Left ventricle myocardium superior (tissue), 1 donor: Measurements from ENCODE around the gene MDH1. TPM values are rescaled to one million over a fixed set of nuclear protein-coding genes. Genes with fewer than 3 reads are reported as not detected.
"Not testable (repeated sequence)": the region's sequence is repeated elsewhere in the genome, so short reads cannot be mapped to it uniquely, and the experiment has no call there.

Experiments used
- ATAC-seq: fragments of 200-7000 bp; cut with Tn5 transposase; one replicate; pipeline ENCODE4 v1.9.1; 2020; ENCODE audit warnings: mild to moderate bottlenecking, moderate library complexity
- DNase-seq: peaks from one replicate; pipeline ENCODE4 v3.0.0-alpha.2; 2020
- intact Hi-C: fragments of 100-400 bp; cut with micrococcal nuclease; formaldehyde crosslinking; loops from one replicate; pipeline ENCODE4 v1.11.0; 2022
- total RNA-seq: library from RNA; stranded (reverse); fragmentation: NEBNext Ultra II Directional; extraction: Animal tissue kit (Norgen Biotek cat#: 25700); gene quantifications from one replicate; pipeline ENCODE4 v1.2.1, GENCODE V29; 2021
- donor health status: DM: no; HTN: yes; CAD: no; lungs with severe emphysema.

Gene MDH1
- total RNA-seq, 1 donor from 2014 or later = 1,473 TPM

DNA sequence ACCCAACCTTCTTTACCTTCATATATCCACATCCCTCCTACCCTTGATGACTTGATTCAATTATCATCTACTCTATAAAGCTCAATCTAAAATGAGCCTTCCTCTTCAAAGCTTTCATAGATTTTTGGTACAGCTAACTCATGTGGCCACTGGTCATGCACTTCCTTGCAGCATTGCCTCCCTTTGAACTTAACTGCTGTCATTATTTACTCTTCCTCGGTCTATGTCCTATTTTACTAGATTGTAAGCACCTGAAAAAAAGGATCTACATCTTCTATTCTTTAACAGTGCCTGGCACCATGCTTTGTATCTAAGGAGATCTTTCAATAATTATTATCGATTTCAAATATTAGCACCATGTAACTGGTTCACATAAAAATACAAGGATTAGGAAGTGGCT, 30.6 kb downstream of the MDH1 start:
- no peak for ATAC-seq
- DNase-seq = no peak
- intact Hi-C loops = no loop called here

DNA sequence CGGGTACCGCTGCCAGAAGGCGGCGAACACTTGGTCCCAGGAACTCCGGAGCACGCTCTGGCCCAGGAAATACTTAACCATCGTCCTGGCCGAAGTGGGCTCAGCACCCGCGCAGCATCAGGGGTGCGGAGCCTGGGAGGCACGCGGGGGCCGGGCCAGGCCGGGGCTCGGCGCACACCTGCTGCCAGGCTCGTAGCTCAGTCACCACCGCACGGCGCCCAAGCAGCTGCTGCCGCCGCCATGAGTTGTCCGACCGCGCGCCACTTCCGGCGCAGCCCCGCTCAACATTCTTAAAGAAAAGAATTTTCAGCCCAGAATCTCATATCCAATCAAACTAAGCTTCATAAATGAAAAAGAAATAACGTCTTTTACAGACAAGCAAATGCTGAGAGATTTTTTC, 34.0 kb downstream of the MDH1 start:
- no peak for DNase-seq
- intact Hi-C loops = no loop called here
- no peak for ATAC-seq

- intact Hi-C loops, DNase-seq, ATAC-seq: not testable (repeated sequence)
These were observed 35.0 kb downstream of the MDH1 start for GRCh38 chr2:63623763-63624162.

DNA sequence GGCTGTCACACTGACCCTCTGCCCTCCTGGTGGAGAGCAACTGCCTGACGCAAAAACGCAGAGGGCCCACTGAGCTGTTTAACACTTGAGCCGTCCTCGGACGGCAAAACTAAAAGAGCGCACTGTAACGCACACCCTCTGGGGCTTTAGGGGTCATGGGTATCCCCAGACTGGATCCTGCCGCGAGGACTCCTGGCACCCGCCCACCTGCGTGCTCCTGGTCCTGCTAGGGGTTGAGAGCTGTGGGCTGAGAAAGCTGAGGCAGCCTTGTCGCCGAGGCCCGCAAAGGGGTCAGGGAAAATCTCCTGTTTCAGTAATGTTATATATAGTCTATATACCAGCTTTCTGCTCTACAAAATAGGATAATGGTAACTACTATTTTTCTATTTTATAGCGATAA, 39.1 kb downstream of the MDH1 start:
- intact Hi-C loops = no loop called here
- no peak for DNase-seq
- no peak for ATAC-seq

DNA sequence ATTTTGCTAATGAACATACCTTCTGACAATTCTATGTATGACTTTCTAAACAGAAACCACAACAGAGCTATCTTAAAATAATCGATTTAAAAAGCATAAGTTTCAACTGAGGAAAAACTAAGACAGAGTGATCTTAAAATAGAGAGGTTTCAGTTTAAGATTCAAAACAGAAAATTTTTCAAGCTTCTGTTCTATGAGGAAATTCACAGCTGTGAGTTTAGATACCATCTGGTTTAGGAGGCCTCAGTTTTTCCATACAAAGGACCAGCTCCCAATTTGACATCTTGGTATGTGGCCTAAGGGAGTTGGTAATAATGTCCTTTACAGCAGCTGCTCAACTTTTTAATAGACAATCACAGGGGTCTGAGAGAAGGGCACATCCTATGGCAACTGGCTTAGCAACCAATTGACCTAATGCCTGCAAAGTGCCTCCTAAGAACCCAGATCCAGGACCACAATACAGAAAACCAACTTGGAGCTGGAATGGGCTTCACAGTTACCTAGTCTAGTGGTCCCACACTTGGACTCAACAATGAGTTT, 39.7 kb downstream of the MDH1 start:
- intact Hi-C loops = no loop called here

DNA sequence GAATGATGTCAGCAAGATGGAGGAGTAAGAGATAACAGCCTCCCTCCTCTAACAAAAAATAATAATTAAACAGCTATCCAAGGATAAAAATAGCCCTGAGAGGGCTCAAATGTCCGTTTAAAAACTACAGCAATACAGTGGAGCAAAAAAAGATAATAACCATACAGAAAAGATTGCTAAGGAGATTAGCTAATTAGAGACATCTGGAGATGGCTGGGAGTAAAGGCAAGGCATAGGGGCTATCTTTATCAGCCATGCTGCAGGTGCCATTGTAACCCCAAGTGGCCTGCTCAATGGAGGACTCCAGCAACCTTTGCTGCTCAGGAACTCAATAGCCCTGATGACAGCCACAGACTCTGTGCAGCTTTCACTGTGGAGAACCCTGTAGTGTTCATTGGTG, 42.7 kb downstream of the MDH1 start:
- intact Hi-C loops = no loop called here
- no peak for ATAC-seq
- DNase-seq = no peak

More for the DNA sequence above, 39.7 kb downstream of the MDH1 start:
- DNase-seq = no peak
- no peak for ATAC-seq

GRCh38 chr2:63632382-63632781, 43.6 kb downstream of the MDH1 start:
- intact Hi-C loops = no loop called here
- no peak for ATAC-seq
- no peak for DNase-seq

DNA sequence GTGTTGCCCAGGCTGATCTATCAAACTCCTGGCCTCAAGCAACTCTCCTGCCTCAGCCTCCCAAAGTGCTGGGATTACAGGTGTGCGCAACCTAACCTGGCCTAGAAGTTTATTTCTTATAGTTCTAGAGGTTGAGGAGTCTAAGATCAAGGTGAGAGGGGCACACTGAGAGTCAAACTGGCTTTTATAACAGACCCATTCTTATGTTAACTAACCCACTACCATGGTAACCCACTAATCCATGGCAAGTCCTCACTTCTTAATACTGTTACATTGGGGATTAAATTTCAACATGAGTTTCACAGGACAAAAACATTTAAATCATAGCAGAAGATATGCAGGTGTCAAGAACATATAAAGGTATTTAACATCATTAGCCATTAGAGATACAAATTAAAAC, 50.6 kb downstream of the MDH1 start:
- no peak for ATAC-seq
- DNase-seq = no peak
- intact Hi-C loops = no loop called here

DNA sequence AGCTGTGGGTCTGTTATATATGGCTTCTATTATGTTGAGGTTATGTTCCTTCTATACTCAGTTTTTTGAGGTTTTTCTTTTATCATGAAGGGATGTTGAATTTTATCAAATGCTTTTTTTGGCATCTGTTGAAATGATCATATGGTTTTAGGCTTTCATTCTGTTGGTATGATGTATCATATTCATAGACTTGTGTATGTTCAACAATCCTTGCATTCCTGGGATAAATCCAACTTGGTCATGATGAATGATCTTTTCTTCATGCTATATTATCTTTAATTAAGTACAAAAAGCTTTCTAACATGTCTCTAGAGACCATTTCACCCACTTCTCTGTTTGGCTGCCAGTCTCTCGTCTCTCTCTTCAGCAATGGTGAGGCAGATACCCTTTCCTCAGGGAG, 54.2 kb downstream of the MDH1 start:
- intact Hi-C loops = no loop called here
- ATAC-seq (no peak), DNase-seq (no peak)

- DNase-seq = no peak
- intact Hi-C loops = no loop called here
- no peak for ATAC-seq
These were observed 54.7 kb downstream of the MDH1 start for GRCh38 chr2:63643486-63643885.

DNA sequence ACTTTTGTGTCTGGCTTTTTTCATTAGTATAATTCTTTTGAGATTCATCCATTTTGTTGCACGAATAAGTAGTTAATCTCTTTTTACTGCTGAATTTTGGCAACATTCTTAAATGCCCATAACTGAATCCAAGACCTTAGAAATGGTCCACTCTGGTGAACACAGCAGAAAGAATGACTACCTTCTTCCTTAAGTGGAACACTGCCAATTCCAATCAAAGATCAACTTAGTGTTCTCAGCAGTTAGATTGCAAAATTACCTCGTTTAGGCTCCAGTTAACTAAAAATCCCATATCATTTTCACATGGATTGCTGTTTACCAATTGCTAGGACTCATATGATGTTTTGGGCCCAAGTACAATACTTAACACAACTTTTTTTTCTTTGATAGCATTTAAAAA, 59.9 kb downstream of the MDH1 start:
- DNase-seq = no peak
- ATAC-seq = no peak
- intact Hi-C loops = no loop called here

DNA sequence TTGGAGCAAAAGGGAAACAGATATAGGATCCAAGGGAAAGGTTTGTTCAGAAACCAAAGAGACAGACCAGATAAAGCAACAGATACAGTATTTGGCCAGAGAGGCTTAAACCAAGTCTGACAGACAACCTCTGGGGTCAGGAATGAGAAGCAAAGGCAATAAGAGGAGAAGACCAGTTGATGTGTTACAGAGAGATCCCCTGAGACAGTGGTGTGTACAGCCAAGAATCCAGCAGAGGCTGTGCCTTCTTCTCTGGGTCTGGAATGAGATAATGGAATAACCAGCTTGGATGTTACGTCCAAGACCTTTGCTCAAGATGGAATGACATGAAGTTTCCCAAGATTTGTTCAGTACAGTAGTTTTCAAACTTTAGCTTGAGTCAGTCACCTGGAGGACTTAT, 61.1 kb downstream of the MDH1 start:
- intact Hi-C loops = no loop called here
- no peak for ATAC-seq

GRCh38 chr2:63650756-63651155, 62.0 kb downstream of the MDH1 start:
- intact Hi-C loops = no loop called here
- no peak for ATAC-seq
- no peak for DNase-seq

More for the DNA sequence above, 61.1 kb downstream of the MDH1 start:
- DNase-seq = no peak

DNA sequence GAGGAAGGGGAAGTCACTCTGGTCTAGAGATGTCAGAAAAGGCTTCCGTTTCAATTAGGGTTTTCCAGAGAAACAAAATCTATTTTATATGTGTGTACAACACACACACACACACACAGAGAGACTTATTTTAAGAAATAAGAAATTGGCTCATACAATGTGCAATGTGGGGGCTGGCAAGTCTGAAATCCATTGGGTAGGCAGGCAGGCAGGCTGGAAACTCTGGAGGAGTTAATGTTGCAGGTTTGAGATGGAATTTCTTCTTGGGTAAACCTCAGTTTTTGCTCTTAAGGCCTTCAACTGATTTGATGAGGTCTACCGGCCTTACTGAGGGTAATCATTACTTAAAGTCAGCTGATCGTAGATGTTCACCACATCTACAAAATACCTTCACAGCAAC, 62.6 kb downstream of the MDH1 start:
- intact Hi-C loops = no loop called here
- no peak for ATAC-seq
- DNase-seq = no peak

- DNase-seq (no peak), ATAC-seq (no peak)
- intact Hi-C loops = no loop called here
These were observed 63.3 kb downstream of the MDH1 start for GRCh38 chr2:63651861-63652651.

DNA sequence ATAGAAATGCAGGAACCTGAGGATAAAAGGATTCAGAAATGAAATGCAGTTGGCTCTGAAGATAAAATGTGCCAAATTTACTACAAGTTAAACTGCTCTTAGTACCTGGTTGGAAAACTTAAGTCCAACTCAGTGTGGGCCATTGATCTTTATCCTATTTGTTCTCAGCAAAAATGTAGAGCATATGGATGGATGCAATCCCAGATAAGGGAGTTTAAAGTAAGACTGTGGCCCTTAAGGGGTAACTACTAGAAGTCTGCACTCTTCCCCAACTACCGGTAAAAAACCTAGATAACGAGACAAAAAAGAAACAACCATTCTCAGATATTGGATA, 63.9 kb downstream of the MDH1 start:
- ATAC-seq (no peak), DNase-seq (no peak)
- intact Hi-C loops = no loop called here

GRCh38 chr2:63654959-63655358, 66.2 kb downstream of the MDH1 start:
- intact Hi-C loops = no loop called here
- no peak for DNase-seq
- no peak for ATAC-seq
